IPS-18a (cell line): ENCODE results near the gene EYS.

ENCODE experiments used
- H3K27ac ChIP-seq: one replicate; pipeline ENCODE4 v1.5.1; 2013; ENCODE audit warnings: low read length
- H3K27me3 ChIP-seq: one replicate; pipeline ENCODE4 v1.6.1; 2013; ENCODE audit warnings: mild to moderate bottlenecking, low read length; ENCODE audit not compliant: control insufficient read depth, insufficient read depth
- H3K36me3 ChIP-seq: one replicate; pipeline ENCODE4 v1.6.1; 2013; ENCODE audit warnings: low read depth, low read length; ENCODE audit not compliant: control insufficient read depth
- H3K4me1 ChIP-seq: one replicate; pipeline ENCODE4 v1.6.1; 2013; ENCODE audit warnings: low read depth, low read length; ENCODE audit not compliant: control insufficient read depth
- H3K4me3 ChIP-seq: one replicate; pipeline ENCODE4 v1.5.1; 2013; ENCODE audit warnings: low read length
- H3K9ac ChIP-seq: one replicate; pipeline ENCODE4 v1.6.1; 2013; ENCODE audit warnings: mild to moderate bottlenecking, low read length, moderate library complexity
- H3K9me3 ChIP-seq: one replicate; pipeline ENCODE4 v1.6.1; 2013; ENCODE audit warnings: low read depth, low read length; ENCODE audit not compliant: control insufficient read depth

EYS gene

DNA sequence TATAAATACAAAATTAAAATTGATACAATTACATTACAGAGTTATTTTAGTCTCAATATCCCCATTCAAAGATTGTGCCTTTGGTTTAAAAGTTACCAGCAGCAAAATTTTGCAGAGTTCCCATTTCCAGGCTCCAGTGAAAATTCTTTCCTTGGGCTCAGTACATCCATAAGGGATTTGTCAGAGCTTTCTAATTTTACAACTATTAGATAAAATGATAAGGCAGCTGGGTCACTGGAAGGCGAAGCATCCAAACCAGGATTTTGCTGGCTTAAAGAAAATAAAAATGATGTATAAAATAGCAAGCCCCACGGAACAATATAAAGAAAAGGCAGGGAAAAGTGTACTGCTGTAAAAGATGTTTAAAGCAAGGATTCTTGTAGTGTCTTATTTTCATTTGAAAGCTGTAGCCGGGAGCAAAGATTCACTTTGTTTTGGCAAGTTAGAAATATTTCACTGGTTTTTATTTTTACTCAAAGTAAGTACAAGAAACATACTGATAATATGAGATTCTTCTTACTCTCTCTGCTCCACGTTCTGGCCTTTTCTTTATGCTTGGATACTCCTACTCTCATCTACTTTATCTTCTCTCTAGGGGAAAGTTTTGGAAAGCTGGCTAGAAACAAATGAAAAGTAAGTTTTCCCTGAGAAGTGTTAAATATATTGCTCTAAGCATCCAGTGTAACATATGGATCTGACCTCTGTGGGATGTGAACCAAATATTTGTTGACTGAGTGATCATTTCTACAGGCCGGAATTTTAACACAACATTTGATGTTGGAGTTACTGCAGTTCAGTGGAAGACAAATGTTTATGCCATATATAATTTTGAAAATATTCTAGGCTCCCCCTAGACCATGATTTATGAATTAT, 1583.0 kb downstream of the EYS start:
- Histone ChIP-seq H3K4me3 (no peak overlapping the region), H3K27ac (no peak overlapping the region), H3K4me1 (no peaks in the 10 kb centered on the region), H3K36me3 (no peaks in the 10 kb centered on the region), H3K27me3 (no peaks in the 10 kb centered on the region), H3K9ac (no peak overlapping the region), H3K9me3 (no peaks in the 10 kb centered on the region)

DNA sequence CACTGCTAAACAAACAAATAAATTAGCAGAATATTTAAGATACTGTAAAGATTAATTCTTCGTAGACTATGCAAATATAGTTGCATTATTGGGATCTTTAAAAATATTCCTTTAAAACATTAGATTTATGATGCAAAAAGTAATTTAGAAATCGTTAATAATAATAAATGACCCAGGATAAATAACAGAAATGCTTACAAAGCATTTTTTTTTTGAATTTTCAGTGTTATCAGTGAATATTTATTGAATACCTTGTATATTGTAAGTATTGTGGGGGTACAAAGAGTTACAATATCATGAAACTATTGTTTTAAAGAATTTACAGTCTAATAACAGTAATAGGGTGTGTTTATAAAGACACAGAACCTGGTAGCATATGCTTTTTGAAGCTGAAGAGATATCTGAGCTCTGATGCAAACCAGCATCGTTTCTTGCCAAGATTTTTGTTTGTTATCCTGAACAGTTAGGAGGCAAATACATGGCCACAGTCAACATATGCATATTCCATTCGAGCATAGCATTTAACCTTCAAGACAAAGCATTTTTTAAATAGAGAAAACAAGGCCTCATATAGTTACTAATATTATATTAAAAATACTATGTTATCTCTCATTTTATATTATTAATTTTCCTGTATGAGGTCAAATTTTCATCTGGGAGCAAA, 1584.2 kb downstream of the EYS start:
- Histone ChIP-seq H3K36me3 (no peaks in the 10 kb centered on the region), H3K27me3 (no peaks in the 10 kb centered on the region), H3K27ac (no peak overlapping the region), H3K4me3 (no peak overlapping the region), H3K9me3 (no peaks in the 10 kb centered on the region), H3K4me1 (no peaks in the 10 kb centered on the region), H3K9ac (no peak overlapping the region)

DNA sequence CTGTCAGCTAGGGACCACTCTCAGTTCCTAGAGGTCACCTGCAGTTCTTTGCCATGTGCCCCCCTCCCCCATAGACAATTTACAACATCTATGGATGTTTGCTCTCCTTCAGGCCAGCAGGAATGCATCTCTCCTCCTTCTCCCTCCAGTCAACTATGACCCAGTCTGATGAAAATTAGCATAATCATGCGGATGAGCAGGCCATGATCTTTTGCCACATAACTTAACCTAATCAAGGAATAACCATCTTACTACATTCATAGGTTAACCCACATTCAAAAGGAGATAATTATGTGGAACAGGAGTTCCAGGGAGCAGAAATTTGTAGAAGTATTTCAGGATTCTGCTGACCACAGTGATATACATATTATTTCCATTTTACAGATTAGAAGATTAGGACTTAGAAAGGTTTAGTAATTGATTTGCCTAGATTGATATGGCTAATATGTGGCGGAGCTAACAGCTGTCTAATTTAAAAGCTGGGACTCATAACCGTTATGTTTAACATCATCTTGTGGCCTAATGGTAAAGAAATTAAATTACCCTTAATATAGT, 1585.9 kb downstream of the EYS start:
- H3K27ac ChIP-seq, result no peak overlapping the region
- no peaks in the 10 kb centered on the region for H3K4me1 ChIP-seq
- no peak overlapping the region for H3K9ac ChIP-seq
- H3K36me3 ChIP-seq, result no peaks in the 10 kb centered on the region
- no peak overlapping the region for H3K4me3 ChIP-seq
- no peaks in the 10 kb centered on the region for H3K9me3 ChIP-seq
- H3K27me3 ChIP-seq, result no peaks in the 10 kb centered on the region

DNA sequence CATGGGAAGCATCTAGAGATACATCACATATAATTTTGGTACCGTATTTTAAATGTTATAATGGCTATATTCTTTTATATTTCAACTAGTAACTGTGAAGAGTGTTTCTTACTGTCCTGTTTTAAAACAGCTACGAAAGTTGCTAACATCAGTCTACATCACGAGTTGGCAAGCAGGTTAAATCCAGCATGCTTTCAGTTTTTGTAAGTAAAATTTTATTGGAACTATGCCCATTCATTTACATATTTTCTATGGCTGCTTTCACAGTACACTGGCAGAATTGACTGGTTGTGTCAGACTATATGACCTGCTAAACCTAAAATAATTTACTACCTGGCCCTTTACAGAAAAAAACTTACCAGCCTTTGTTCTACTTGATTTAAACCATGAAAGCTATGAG, 1593.3 kb downstream of the EYS start:
- Histone ChIP-seq H3K27me3 (no peaks in the 10 kb centered on the region), H3K9me3 (no peaks in the 10 kb centered on the region), H3K36me3 (no peaks in the 10 kb centered on the region)

DNA sequence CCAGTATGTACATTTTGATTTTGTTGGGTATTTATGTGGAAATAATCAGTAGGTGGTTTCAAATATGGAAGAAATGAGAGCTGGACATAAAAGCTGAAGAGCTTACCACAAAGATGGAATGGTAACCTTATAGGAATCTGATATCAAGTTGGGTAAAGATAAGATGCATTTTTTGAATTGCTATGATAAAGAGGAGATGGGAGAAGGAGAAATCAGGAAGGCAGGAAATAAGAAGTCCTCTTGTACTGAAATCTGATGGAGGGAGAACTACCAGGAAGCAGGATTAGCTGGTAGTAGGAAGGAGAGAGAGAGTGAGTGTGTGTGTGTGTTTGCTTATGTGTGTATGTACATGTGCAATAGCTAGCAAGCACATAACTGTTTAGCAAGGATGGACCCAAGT, 1603.0 kb downstream of the EYS start:
- no peaks in the 10 kb centered on the region for H3K27me3 ChIP-seq
- H3K9ac ChIP-seq, result no peak overlapping the region
- no peaks in the 10 kb centered on the region for H3K36me3 ChIP-seq
- no peaks in the 10 kb centered on the region for H3K4me1 ChIP-seq
- H3K9me3 ChIP-seq, result no peaks in the 10 kb centered on the region
- no peak overlapping the region for H3K27ac ChIP-seq
- no peak overlapping the region for H3K4me3 ChIP-seq

More for the DNA sequence above, 1593.3 kb downstream of the EYS start:
- H3K4me3 ChIP-seq, result no peak overlapping the region
- no peak overlapping the region for H3K9ac ChIP-seq
- H3K4me1 ChIP-seq, result no peaks in the 10 kb centered on the region
- H3K27ac ChIP-seq, result no peak overlapping the region

DNA sequence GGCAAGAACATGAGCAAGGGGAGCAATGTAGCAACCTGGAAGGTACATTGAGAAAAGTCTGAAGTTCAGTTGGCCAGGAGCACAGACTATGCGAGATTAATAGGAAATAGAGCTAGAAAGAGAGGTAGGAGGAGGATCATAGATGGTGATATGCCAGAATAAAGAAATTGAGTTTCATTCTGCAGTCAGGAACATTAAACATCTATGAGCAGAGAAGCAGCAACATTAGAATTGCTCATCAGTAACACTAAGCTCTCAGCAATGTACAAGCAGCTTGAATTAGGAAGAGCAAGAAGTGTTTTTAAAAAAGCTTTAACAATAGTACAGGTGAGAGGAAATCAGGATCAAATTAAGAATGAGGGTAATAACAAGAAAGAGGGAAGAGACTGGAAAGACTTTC, 1603.5 kb downstream of the EYS start:
- no peaks in the 10 kb centered on the region for H3K4me1 ChIP-seq
- H3K9me3 ChIP-seq, result no peaks in the 10 kb centered on the region
- no peak overlapping the region for H3K27ac ChIP-seq
- H3K4me3 ChIP-seq, result no peak overlapping the region
- H3K36me3 ChIP-seq, result no peaks in the 10 kb centered on the region
- H3K27me3 ChIP-seq, result no peaks in the 10 kb centered on the region
- H3K9ac ChIP-seq, result no peak overlapping the region

DNA sequence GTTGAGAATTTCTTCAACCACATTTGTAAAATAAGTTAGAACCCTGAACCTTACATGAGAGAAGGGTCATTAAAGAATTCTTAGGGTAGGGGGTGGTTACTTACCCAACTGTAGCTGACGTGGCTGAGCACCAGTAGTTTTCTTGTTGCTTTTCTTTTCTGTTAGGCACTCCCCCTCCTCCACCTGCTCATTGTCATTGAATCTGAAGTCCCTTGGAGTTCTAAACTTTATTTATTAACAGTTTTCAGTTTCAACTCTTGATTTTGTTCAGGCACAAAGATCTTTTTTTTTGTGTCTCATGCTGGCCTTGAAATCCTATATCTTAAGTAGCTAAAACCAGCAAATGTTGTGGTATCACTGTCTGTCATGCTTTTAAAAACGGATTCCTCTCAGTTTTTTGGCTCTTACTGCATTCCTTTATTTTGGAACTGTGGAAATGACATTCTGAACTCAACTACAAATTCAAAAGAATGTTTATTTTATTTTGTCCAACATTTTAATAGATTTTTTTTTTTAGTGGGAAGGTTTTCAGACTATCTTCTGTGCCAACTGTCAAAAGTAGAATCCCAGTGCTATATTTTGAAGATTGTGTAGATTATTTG, 1606.2 kb downstream of the EYS start:
- no peaks in the 10 kb centered on the region for H3K27me3 ChIP-seq
- no peak overlapping the region for H3K4me3 ChIP-seq
- no peak overlapping the region for H3K9ac ChIP-seq
- H3K27ac ChIP-seq, result no peak overlapping the region
- no peaks in the 10 kb centered on the region for H3K36me3 ChIP-seq
- H3K4me1 ChIP-seq, result no peaks in the 10 kb centered on the region
- H3K9me3 ChIP-seq, result no peaks in the 10 kb centered on the region

DNA sequence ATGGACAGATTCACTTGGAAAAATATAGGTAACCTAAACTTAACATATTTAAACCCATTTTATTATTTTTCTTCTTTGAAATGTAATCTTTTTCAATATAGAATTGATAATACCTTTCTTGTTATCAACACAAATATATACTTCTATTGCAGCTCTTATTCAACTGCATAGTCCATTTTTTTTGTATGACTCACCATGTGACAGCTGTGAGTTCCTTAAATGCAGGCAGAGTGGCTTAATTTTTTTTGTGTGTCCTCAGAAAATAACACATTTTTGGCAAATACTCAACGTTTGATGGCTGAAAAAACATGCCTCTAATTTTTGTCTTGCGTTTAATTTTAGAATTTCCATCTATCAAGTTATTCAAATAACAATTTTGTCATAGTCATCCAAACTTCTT, 1616.7 kb downstream of the EYS start:
- no peak overlapping the region for H3K4me3 ChIP-seq
- H3K27ac ChIP-seq, result no peak overlapping the region
- no peaks in the 10 kb centered on the region for H3K4me1 ChIP-seq
- H3K36me3 ChIP-seq, result no peaks in the 10 kb centered on the region
- no peak overlapping the region for H3K9ac ChIP-seq
- H3K9me3 ChIP-seq, result no peaks in the 10 kb centered on the region
- no peaks in the 10 kb centered on the region for H3K27me3 ChIP-seq

DNA sequence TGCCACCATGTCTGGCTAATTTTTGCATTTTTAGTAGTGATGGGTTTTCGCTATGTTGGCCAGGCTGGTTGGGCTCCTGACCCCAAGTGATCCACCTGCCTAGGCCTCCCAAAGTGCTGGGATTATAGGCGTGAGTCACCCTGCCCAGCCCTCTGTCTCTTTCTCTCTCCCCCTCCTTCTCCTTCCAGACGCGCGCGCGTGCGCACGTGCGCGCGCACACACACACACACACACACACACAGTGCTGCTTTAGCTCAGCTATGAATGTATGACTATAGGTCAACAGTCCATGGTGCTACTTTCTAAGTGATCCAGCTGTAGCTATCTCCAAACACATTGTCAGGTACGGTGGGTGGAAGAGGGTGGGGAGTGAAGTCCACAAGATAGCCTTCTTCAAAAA, 1621.9 kb downstream of the EYS start:
- no peak overlapping the region for H3K4me3 ChIP-seq
- no peaks in the 10 kb centered on the region for H3K36me3 ChIP-seq
- H3K27me3 ChIP-seq, result no peaks in the 10 kb centered on the region
- no peak overlapping the region for H3K9ac ChIP-seq
- no peaks in the 10 kb centered on the region for H3K9me3 ChIP-seq
- H3K27ac ChIP-seq, result no peak overlapping the region
- no peaks in the 10 kb centered on the region for H3K4me1 ChIP-seq

DNA sequence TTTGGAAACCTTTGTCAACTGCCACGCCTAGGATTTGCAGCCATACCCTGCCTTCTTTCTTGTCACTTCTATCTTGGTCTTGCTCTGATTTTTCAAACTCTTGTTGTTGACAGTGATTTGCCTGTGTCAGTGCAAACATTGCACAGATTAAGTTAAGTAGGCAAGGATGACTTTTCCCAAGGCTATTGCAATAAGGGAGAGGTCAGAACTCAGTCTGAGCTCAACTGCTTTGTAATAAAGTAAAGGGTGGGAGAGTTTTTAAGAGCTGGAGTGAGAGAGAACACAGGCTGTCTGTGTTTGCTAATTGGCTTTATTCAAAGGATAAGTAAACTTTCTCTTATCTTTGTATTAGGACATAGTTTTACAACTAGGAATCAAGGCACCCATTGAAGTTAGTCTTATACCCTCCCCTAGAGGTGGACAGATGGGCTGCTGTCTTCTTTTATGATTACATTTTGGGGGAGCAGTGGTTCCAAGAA, 1622.8 kb downstream of the EYS start:
- Histone ChIP-seq H3K27ac (no peak overlapping the region), H3K9ac (no peak overlapping the region), H3K4me3 (no peak overlapping the region), H3K27me3 (no peaks in the 10 kb centered on the region), H3K36me3 (no peaks in the 10 kb centered on the region), H3K9me3 (no peaks in the 10 kb centered on the region), H3K4me1 (no peaks in the 10 kb centered on the region)

DNA sequence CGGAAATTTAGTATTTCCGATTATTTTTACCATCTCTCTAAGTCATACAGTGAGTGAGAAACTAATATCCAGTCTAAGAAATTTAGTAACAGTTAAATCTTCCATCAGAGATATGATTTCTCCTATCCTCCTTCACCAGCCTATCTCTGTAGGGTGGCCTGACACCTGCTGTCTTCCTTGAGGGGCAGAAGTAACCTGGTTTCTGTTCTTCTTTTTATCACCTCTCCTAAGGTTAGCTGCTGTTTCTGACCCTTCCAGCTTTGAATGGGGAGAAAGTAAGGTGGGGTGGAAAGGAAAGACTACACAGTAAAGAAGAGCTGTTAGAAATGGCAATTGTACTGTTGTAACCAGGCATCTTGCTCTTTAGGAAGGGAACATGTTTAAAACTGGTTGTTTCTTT, 1623.8 kb downstream of the EYS start:
- Histone ChIP-seq H3K27ac (no peak overlapping the region), H3K4me1 (no peaks in the 10 kb centered on the region), H3K9me3 (no peaks in the 10 kb centered on the region), H3K9ac (no peak overlapping the region), H3K4me3 (no peak overlapping the region), H3K36me3 (no peaks in the 10 kb centered on the region), H3K27me3 (no peaks in the 10 kb centered on the region)
